Measurements from ENCODE around the gene TNRC6B. TPM values are rescaled to one million over a fixed set of nuclear protein-coding genes. Genes with fewer than 3 reads are reported as not detected.

Gene TNRC6B
- polyA plus RNA-seq, 3 donors from 2014 or later, result 12.9 to 90.1 (median 29.7) TPM

- DNase-seq, result no peak
- no peaks in the 10 kb centered on the region for H3K9me3 Mint-ChIP-seq
- H3K27ac Mint-ChIP-seq, result peak overlapping the region in 5 of 6 donors; percentile 72 to 92 (median 90)
- peaks cover 20 to 46% of the 10 kb centered on the region in 2 donors for H3K4me1 Mint-ChIP-seq
- peak overlapping the region in 3 of 5 donors; percentile 33 to 56 (median 49) for H3K4me3 Mint-ChIP-seq
- H3K27me3 Mint-ChIP-seq (ENCODE audit: low read depth in 3 of 3), result peaks cover 0 to 12% (median 5%) of the 10 kb centered on the region in 3 donors
- peaks cover 19 to 39% (median 26%) of the 10 kb centered on the region in 3 donors for H3K36me3 Mint-ChIP-seq
Observed at GRCh38 chr22:40323681-40324171, 146.0 kb downstream of the TNRC6B start.

GRCh38 chr22:40324468-40325305 is 147.0 kb downstream of the TNRC6B start:
- Mint-ChIP-seq H3K9me3 (no peaks in the 10 kb centered on the region), H3K36me3 (peaks cover 19 to 35% (median 26%) of the 10 kb centered on the region in 3 donors), H3K4me1 (peaks cover 26 to 55% of the 10 kb centered on the region in 2 donors), H3K4me3 (peak overlapping the region; percentile 33 to 57 (median 54)), H3K27me3 (ENCODE audit: low read depth in 3 of 3) (peaks cover 0 to 12% (median 5%) of the 10 kb centered on the region in 3 donors), H3K27ac (peak overlapping the region; percentile 72 to 92 (median 86))
- DNase-seq, result peak in 2 of 3 donors; percentile 35 to 36

GRCh38 chr22:40325315-40325714 is 147.6 kb downstream of the TNRC6B start:
- Mint-ChIP-seq H3K27me3 (ENCODE audit: low read depth in 3 of 3) (peaks cover 0 to 12% (median 5%) of the 10 kb centered on the region in 3 donors), H3K9me3 (no peaks in the 10 kb centered on the region), H3K36me3 (peaks cover 19 to 34% (median 26%) of the 10 kb centered on the region in 3 donors), H3K4me3 (peak overlapping the region in 2 of 5 donors; percentile 46 to 54), H3K27ac (peak overlapping the region; percentile 43 to 92 (median 79)), H3K4me1 (peaks cover 30 to 61% of the 10 kb centered on the region in 2 donors)
- DNase-seq, result no peak

- no peak overlapping the region for H3K4me3 Mint-ChIP-seq
- peaks cover 33 to 66% of the 10 kb centered on the region in 2 donors for H3K4me1 Mint-ChIP-seq
Observed at GRCh38 chr22:40326905-40327735, 149.4 kb downstream of the TNRC6B start.

GRCh38 chr22:40328546-40329456 is 151.1 kb downstream of the TNRC6B start:
- H3K4me1 Mint-ChIP-seq, result peaks cover 35 to 78% of the 10 kb centered on the region in 2 donors
- H3K27ac Mint-ChIP-seq, result peak overlapping the region in 3 of 6 donors; percentile 8 to 50 (median 17)
- H3K36me3 Mint-ChIP-seq, result peaks cover 9 to 18% (median 18%) of the 10 kb centered on the region in 3 donors
- no peaks in the 10 kb centered on the region for H3K9me3 Mint-ChIP-seq
- no peak for DNase-seq
- no peak overlapping the region for H3K4me3 Mint-ChIP-seq
- H3K27me3 Mint-ChIP-seq (ENCODE audit: low read depth in 3 of 3), result peaks cover 0 to 20% (median 2%) of the 10 kb centered on the region in 3 donors

More at GRCh38 chr22:40326905-40327735, 149.4 kb downstream of the TNRC6B start:
- no peak for DNase-seq
- Mint-ChIP-seq H3K36me3 (peaks cover 8 to 25% (median 16%) of the 10 kb centered on the region in 3 donors), H3K27me3 (ENCODE audit: low read depth in 3 of 3) (peaks cover 0 to 19% (median 5%) of the 10 kb centered on the region in 3 donors), H3K27ac (peak overlapping the region in 4 of 6 donors; percentile 8 to 53 (median 36)), H3K9me3 (no peaks in the 10 kb centered on the region)

- H3K4me1 Mint-ChIP-seq, result peaks cover 34 to 78% of the 10 kb centered on the region in 2 donors
- H3K36me3 Mint-ChIP-seq, result peaks cover 11 to 16% (median 16%) of the 10 kb centered on the region in 3 donors
- no peak for DNase-seq
- H3K27me3 Mint-ChIP-seq (ENCODE audit: low read depth in 3 of 3), result peaks cover 0 to 17% (median 2%) of the 10 kb centered on the region in 3 donors
- H3K4me3 Mint-ChIP-seq, result no peak overlapping the region
- peak overlapping the region in 1 of 6 donors; percentile 8 for H3K27ac Mint-ChIP-seq
- H3K9me3 Mint-ChIP-seq, result no peaks in the 10 kb centered on the region
Observed at GRCh38 chr22:40329466-40329865, 151.7 kb downstream of the TNRC6B start.

GRCh38 chr22:40330086-40330485 is 152.4 kb downstream of the TNRC6B start:
- no peaks in the 10 kb centered on the region for H3K9me3 Mint-ChIP-seq
- no peak for DNase-seq
- peaks cover 0 to 17% (median 2%) of the 10 kb centered on the region in 3 donors for H3K27me3 Mint-ChIP-seq (ENCODE audit: low read depth in 3 of 3)
- H3K4me1 Mint-ChIP-seq, result peaks cover 34 to 78% of the 10 kb centered on the region in 2 donors
- peak overlapping the region in 2 of 6 donors; percentile 25 to 27 for H3K27ac Mint-ChIP-seq
- H3K4me3 Mint-ChIP-seq, result peak overlapping the region in 1 of 5 donors; percentile 22
- peaks cover 11 to 14% (median 13%) of the 10 kb centered on the region in 3 donors for H3K36me3 Mint-ChIP-seq

- no peak for DNase-seq
- no peaks in the 10 kb centered on the region for H3K9me3 Mint-ChIP-seq
- no peak overlapping the region for H3K4me3 Mint-ChIP-seq
- H3K4me1 Mint-ChIP-seq, result peaks cover 32 to 78% of the 10 kb centered on the region in 2 donors
- peaks cover 0 to 17% (median 2%) of the 10 kb centered on the region in 3 donors for H3K27me3 Mint-ChIP-seq (ENCODE audit: low read depth in 3 of 3)
- peaks cover 11 to 14% (median 13%) of the 10 kb centered on the region in 3 donors for H3K36me3 Mint-ChIP-seq
- peak overlapping the region in 3 of 6 donors; percentile 20 to 33 (median 30) for H3K27ac Mint-ChIP-seq
Observed at GRCh38 chr22:40330615-40331014, 152.9 kb downstream of the TNRC6B start.

- Mint-ChIP-seq H3K27me3 (ENCODE audit: low read depth in 3 of 3) (peaks cover 2 to 21% (median 2%) of the 10 kb centered on the region in 3 donors), H3K4me3 (no peak overlapping the region), H3K9me3 (no peaks in the 10 kb centered on the region), H3K36me3 (peaks cover 11 to 14% (median 13%) of the 10 kb centered on the region in 3 donors), H3K27ac (no peak overlapping the region), H3K4me1 (peaks cover 40 to 81% of the 10 kb centered on the region in 2 donors)
- DNase-seq, result no peak
Observed at GRCh38 chr22:40331706-40332105, 154.0 kb downstream of the TNRC6B start.

GRCh38 chr22:40332319-40332781 is 154.6 kb downstream of the TNRC6B start:
- Mint-ChIP-seq H3K36me3 (peaks cover 11 to 14% (median 11%) of the 10 kb centered on the region in 3 donors), H3K4me3 (no peak overlapping the region)
- DNase-seq, result no peak

GRCh38 chr22:40334060-40334459 is 156.3 kb downstream of the TNRC6B start:
- Mint-ChIP-seq H3K36me3 (peaks cover 7 to 15% (median 11%) of the 10 kb centered on the region in 3 donors), H3K4me1 (peaks cover 37 to 68% of the 10 kb centered on the region in 2 donors), H3K4me3 (no peak overlapping the region), H3K27me3 (ENCODE audit: low read depth in 3 of 3) (peaks cover 3 to 17% (median 4%) of the 10 kb centered on the region in 3 donors), H3K27ac (peak overlapping the region in 4 of 6 donors; percentile 11 to 65 (median 46)), H3K9me3 (no peaks in the 10 kb centered on the region)
- DNase-seq, result no peak

More at GRCh38 chr22:40332319-40332781, 154.6 kb downstream of the TNRC6B start:
- peak overlapping the region in 3 of 6 donors; percentile 47 to 74 (median 72) for H3K27ac Mint-ChIP-seq
- peaks cover 2 to 18% (median 4%) of the 10 kb centered on the region in 3 donors for H3K27me3 Mint-ChIP-seq (ENCODE audit: low read depth in 3 of 3)
- no peaks in the 10 kb centered on the region for H3K9me3 Mint-ChIP-seq
- H3K4me1 Mint-ChIP-seq, result peaks cover 41 to 76% of the 10 kb centered on the region in 2 donors

- Mint-ChIP-seq H3K27ac (peak overlapping the region in 5 of 6 donors; percentile 35 to 82 (median 65)), H3K36me3 (peaks cover 7 to 15% (median 11%) of the 10 kb centered on the region in 3 donors), H3K4me1 (peaks cover 34 to 59% of the 10 kb centered on the region in 2 donors), H3K9me3 (no peaks in the 10 kb centered on the region), H3K27me3 (ENCODE audit: low read depth in 3 of 3) (peaks cover 4 to 17% (median 6%) of the 10 kb centered on the region in 3 donors), H3K4me3 (peak overlapping the region in 4 of 5 donors; percentile 8 to 76 (median 29))
- DNase-seq, result no peak
Observed at GRCh38 chr22:40334899-40335298, 157.2 kb downstream of the TNRC6B start.
